ENCODE results near the gene SEZ6. TPM values are rescaled to one million over a fixed set of nuclear protein-coding genes. Genes with fewer than 3 reads are reported as not detected.

SEZ6 gene
- total and polyA plus RNA-seq, 2 donors: 0.04 to 0.16 TPM

- Histone ChIP-seq H3K4me3 (ENCODE audit: low read depth, low read length) (no peak overlapping the region), H3K4me1 (ENCODE audit: insufficient read depth) (no peaks in the 10 kb centered on the region), H3K27ac (ENCODE audit: low read depth) (no peak overlapping the region), H3K36me3 (ENCODE audit: insufficient read depth) (no peaks in the 10 kb centered on the region)
- WGBS: 92% methylated on average over 1 of the region's 1 CpG
- no peak for DNase-seq (ENCODE audit: extremely low spot score)
These were observed 17.4 kb downstream of the SEZ6 start for GRCh38 chr17:28988475-28988874.

- WGBS: 63% methylated on average over 15 of the region's 15 CpGs
- H3K27ac ChIP-seq (ENCODE audit: low read depth): no peak overlapping the region
- H3K4me1 ChIP-seq (ENCODE audit: insufficient read depth): no peaks in the 10 kb centered on the region
- no peak for DNase-seq (ENCODE audit: extremely low spot score)
- H3K36me3 ChIP-seq (ENCODE audit: insufficient read depth): no peaks in the 10 kb centered on the region
- H3K4me3 ChIP-seq (ENCODE audit: low read depth, low read length): no peak overlapping the region
These were observed 18.8 kb downstream of the SEZ6 start for GRCh38 chr17:28986714-28987655.

GRCh38 chr17:28985950-28986713, 19.7 kb downstream of the SEZ6 start:
- Histone ChIP-seq H3K36me3 (ENCODE audit: insufficient read depth) (no peaks in the 10 kb centered on the region), H3K27ac (ENCODE audit: low read depth) (no peak overlapping the region), H3K4me3 (ENCODE audit: low read depth, low read length) (no peak overlapping the region), H3K4me1 (ENCODE audit: insufficient read depth) (no peaks in the 10 kb centered on the region)
- no peak for DNase-seq (ENCODE audit: extremely low spot score)
- 27% methylated on average over 36 of the region's 36 CpGs for WGBS

GRCh38 chr17:28983286-28984230, 22.3 kb downstream of the SEZ6 start:
- DNase-seq (ENCODE audit: extremely low spot score): no peak
- no peaks in the 10 kb centered on the region for H3K36me3 ChIP-seq (ENCODE audit: insufficient read depth)

GRCh38 chr17:28982131-28982793, 23.6 kb downstream of the SEZ6 start:
- Histone ChIP-seq H3K4me3 (ENCODE audit: low read depth, low read length) (no peak overlapping the region), H3K27ac (ENCODE audit: low read depth) (no peak overlapping the region), H3K36me3 (ENCODE audit: insufficient read depth) (no peaks in the 10 kb centered on the region), H3K4me1 (ENCODE audit: insufficient read depth) (no peaks in the 10 kb centered on the region)
- DNase-seq (ENCODE audit: extremely low spot score): no peak
- WGBS: 71% methylated on average over 11 of the region's 11 CpGs

More at GRCh38 chr17:28983286-28984230, 22.3 kb downstream of the SEZ6 start:
- Histone ChIP-seq H3K27ac (ENCODE audit: low read depth) (no peak overlapping the region), H3K4me1 (ENCODE audit: insufficient read depth) (no peaks in the 10 kb centered on the region), H3K4me3 (ENCODE audit: low read depth, low read length) (no peak overlapping the region)
- WGBS: 58% methylated on average over 7 of the region's 7 CpGs

- Histone ChIP-seq H3K4me1 (ENCODE audit: insufficient read depth) (no peaks in the 10 kb centered on the region), H3K4me3 (ENCODE audit: low read depth, low read length) (no peak overlapping the region), H3K27ac (ENCODE audit: low read depth) (no peak overlapping the region), H3K36me3 (ENCODE audit: insufficient read depth) (no peaks in the 10 kb centered on the region)
- WGBS: 91% methylated on average over 2 of the region's 2 CpGs
- DNase-seq (ENCODE audit: extremely low spot score): no peak
These were observed 27.4 kb downstream of the SEZ6 start for GRCh38 chr17:28978356-28978964.

GRCh38 chr17:28977659-28978355, 28.0 kb downstream of the SEZ6 start:
- WGBS: 71% methylated on average over 8 of the region's 8 CpGs
- Histone ChIP-seq H3K27ac (ENCODE audit: low read depth) (no peak overlapping the region), H3K4me3 (ENCODE audit: low read depth, low read length) (no peak overlapping the region), H3K4me1 (ENCODE audit: insufficient read depth) (no peaks in the 10 kb centered on the region), H3K36me3 (ENCODE audit: insufficient read depth) (no peaks in the 10 kb centered on the region)
- no peak for DNase-seq (ENCODE audit: extremely low spot score)

- 93% methylated on average over 5 of the region's 5 CpGs for WGBS
- H3K36me3 ChIP-seq (ENCODE audit: insufficient read depth): no peaks in the 10 kb centered on the region
- DNase-seq (ENCODE audit: extremely low spot score): no peak
- no peaks in the 10 kb centered on the region for H3K4me1 ChIP-seq (ENCODE audit: insufficient read depth)
- H3K4me3 ChIP-seq (ENCODE audit: low read depth, low read length): no peak overlapping the region
- no peak overlapping the region for H3K27ac ChIP-seq (ENCODE audit: low read depth)
These were observed 30.2 kb downstream of the SEZ6 start for GRCh38 chr17:28975646-28976045.

GRCh38 chr17:28975031-28975430, 30.8 kb downstream of the SEZ6 start:
- H3K27ac ChIP-seq (ENCODE audit: low read depth): no peak overlapping the region
- no peak for DNase-seq (ENCODE audit: extremely low spot score)
- 91% methylated on average over 2 of the region's 2 CpGs for WGBS
- no peaks in the 10 kb centered on the region for H3K4me1 ChIP-seq (ENCODE audit: insufficient read depth)
- H3K4me3 ChIP-seq (ENCODE audit: low read depth, low read length): no peak overlapping the region
- no peaks in the 10 kb centered on the region for H3K36me3 ChIP-seq (ENCODE audit: insufficient read depth)

GRCh38 chr17:28974451-28974850, 31.4 kb downstream of the SEZ6 start:
- no peak for DNase-seq (ENCODE audit: extremely low spot score)
- H3K36me3 ChIP-seq (ENCODE audit: insufficient read depth): no peaks in the 10 kb centered on the region
- H3K27ac ChIP-seq (ENCODE audit: low read depth): no peak overlapping the region
- H3K4me1 ChIP-seq (ENCODE audit: insufficient read depth): no peaks in the 10 kb centered on the region
- no peak overlapping the region for H3K4me3 ChIP-seq (ENCODE audit: low read depth, low read length)
- 80% methylated on average over 4 of the region's 4 CpGs for WGBS

GRCh38 chr17:28973425-28973824, 32.4 kb downstream of the SEZ6 start:
- no peak for DNase-seq (ENCODE audit: extremely low spot score)
- H3K4me3 ChIP-seq (ENCODE audit: low read depth, low read length): no peak overlapping the region
- no peaks in the 10 kb centered on the region for H3K36me3 ChIP-seq (ENCODE audit: insufficient read depth)
- no peaks in the 10 kb centered on the region for H3K4me1 ChIP-seq (ENCODE audit: insufficient read depth)
- WGBS: 39% methylated on average over 2 of the region's 2 CpGs
- H3K27ac ChIP-seq (ENCODE audit: low read depth): no peak overlapping the region

- no peak overlapping the region for H3K4me3 ChIP-seq (ENCODE audit: low read depth, low read length)
- no peak for DNase-seq (ENCODE audit: extremely low spot score)
- 70% methylated on average over 10 of the region's 10 CpGs for WGBS
- H3K27ac ChIP-seq (ENCODE audit: low read depth): no peak overlapping the region
- H3K4me1 ChIP-seq (ENCODE audit: insufficient read depth): no peaks in the 10 kb centered on the region
- no peaks in the 10 kb centered on the region for H3K36me3 ChIP-seq (ENCODE audit: insufficient read depth)
These were observed 33.4 kb downstream of the SEZ6 start for GRCh38 chr17:28972437-28972836.

All from urinary bladder (tissue), 4 donors.